Transverse colon (tissue), 4 donors: ENCODE measurements around the gene HBE1. TPM values are rescaled to one million over a fixed set of nuclear protein-coding genes. Genes with fewer than 3 reads are reported as not detected.

Experiments
- DNase-seq: peaks from one replicate; pipeline ENCODE4 v3.0.0-alpha.2; 2019
- H3K27ac ChIP-seq, 4 donors: fragments of 200-600 bp; sonication (generic); 2 replicates each; pipeline ENCODE4 v1.5.1; 2016 to 2018; ENCODE audit warnings: inconsistent platforms in 4 of 4
- H3K27me3 ChIP-seq: fragments of 200-600 bp; sonication (generic); 2 replicates; pipeline ENCODE4 v1.5.1; 2017; ENCODE audit warnings: inconsistent platforms
- H3K36me3 ChIP-seq, 4 donors: fragments of 200-600 bp; sonication (generic); 2 replicates each; pipeline ENCODE4 v1.5.1; 2017 to 2019; ENCODE audit warnings: inconsistent platforms in 4 of 4
- H3K4me1 ChIP-seq, 4 donors: fragments of 200-600 bp; sonication (generic); 2 replicates each; pipeline ENCODE4 v1.5.1; 2017 to 2020; ENCODE audit warnings: inconsistent platforms in 4 of 4
- H3K4me3 ChIP-seq, 4 donors: fragments of 200-600 bp; sonication (generic); 1 replicate in 1 of 4; 2 replicates in 3 of 4; pipeline versions ENCODE4 v1.5.1 to v1.6.1; 2017 to 2019; ENCODE audit warnings: inconsistent platforms in 4 of 4
- H3K9me3 ChIP-seq, 2 donors: fragments of 200-600 bp; sonication (generic); 2 replicates each; pipeline ENCODE4 v1.5.1; 2017 to 2019; ENCODE audit warnings: inconsistent platforms in 2 of 2
- CTCF ChIP-seq, 5 experiments: fragments of 200-600 bp in 3 of 5; fragments of 450-650 bp in 2 of 5; sonication (generic) in 3 of 5; IDR thresholded peaks; 1 replicate in 2 of 5; 2 replicates in 3 of 5; pipeline ENCODE4 v1.5.1; 2016 to 2017; ENCODE audit warnings: antibody characterized with exemption in 5 of 5, inconsistent platforms in 3 of 5, mild to moderate bottlenecking in 2 of 5, moderate library complexity in 1 of 5
- EP300 ChIP-seq: sonication (generic); formaldehyde crosslinking; IDR thresholded peaks from one replicate; pipeline ENCODE4 v1.6.1; 2017; ENCODE audit warnings: antibody characterized with exemption, low read depth
- POLR2A ChIP-seq: fragments of 450-650 bp; IDR thresholded peaks from one replicate; pipeline ENCODE4 v1.6.1; 2016; ENCODE audit warnings: antibody characterized with exemption, mild to moderate bottlenecking, moderate library complexity
- POLR2AphosphoS5 ChIP-seq, 3 donors: sonication (generic); formaldehyde crosslinking; IDR thresholded peaks; one replicate each; pipeline ENCODE4 v1.6.1; 2016; ENCODE audit warnings: antibody characterized with exemption in 3 of 3
- WGBS, 2 donors: methylation state at CpG; one replicate each; pipeline ENCODE4 v1.1.5; 2018; ENCODE audit warnings: low coverage in 1 of 2; 5-methylcytosine and 5-hydroxymethylcytosine counted together
- in situ Hi-C, 4 donors: fragments of 200-750 bp; cut with MboI; loops; one replicate each; pipeline versions ENCODE4 v1.15.0 to v1.15.1; 2017; ENCODE audit warnings: low sequenced_read_pairs in 3 of 4, low pct_ligation_motif_present in 1 of 4, low pct_unique_long_range_greater_than_20kb in 1 of 4
- intact Hi-C: fragments of 100-400 bp; cut with DNase I; formaldehyde crosslinking; loops from one replicate; pipeline ENCODE4 v1.15.1; 2023; ENCODE audit warnings: low total_unique reads
- total RNA-seq, 4 donors: library from RNA; depleted of rRNA; stranded (reverse); fragments of >200 nt; gene quantifications; one replicate each; pipeline ENCODE4 v1.1.0, GENCODE V29; 2016

Gene HBE1
- total RNA-seq, 4 donors from 2014 or later: not detected

- Histone ChIP-seq H3K4me3 (no peak within 1 kb of the TSS), H3K27me3 (no peaks in the 10 kb centered on the region), H3K4me1 (no peaks in the 10 kb centered on the region), H3K9me3 (no peaks in the 10 kb centered on the region), H3K36me3 (no peaks in the 10 kb centered on the region), H3K27ac (no peak within 1 kb of the TSS)
- DNase-seq: no peak
- no peak for TF ChIP-seq CTCF (IDR thresholded peaks at IDR 0.05)
- TF ChIP-seq POLR2A: no peak
- TF ChIP-seq EP300: no peak
- no peak for TF ChIP-seq POLR2AphosphoS5 (IDR thresholded peaks at IDR 0.05)
- in situ Hi-C loops: no loop called here
- intact Hi-C loops: no loop called here
- WGBS, 2 donors: 50% methylated on average over 3 of the region's 3 CpGs; no CpG with 5 or more reads in 1 of the 2 donors
Measured at GRCh38 chr11:5226732-5227310, 42.9 kb downstream of the HBE1 start, which contains the start of gene HBB. Gene HBB, minus strand, starts transcription at chr11:5227071. Its CDS starts 50 bp downstream, at chr11:5227021.

GRCh38 chr11:5225480-5225871 lies 44.3 kb downstream of the HBE1 start:
- H3K27ac ChIP-seq: no peak overlapping the region
- 45 to 75% methylated on average over 1 to 2 of the region's 2 CpGs for WGBS, 2 donors
- DNase-seq: no peak
- intact Hi-C loops (no loop called here), in situ Hi-C loops (no loop called here)
- H3K4me3 ChIP-seq: no peak overlapping the region
- H3K27me3 ChIP-seq: no peaks in the 10 kb centered on the region
- H3K4me1 ChIP-seq: no peaks in the 10 kb centered on the region
- no peaks in the 10 kb centered on the region for H3K36me3 ChIP-seq
- TF ChIP-seq EP300 (no peak), POLR2AphosphoS5 (IDR thresholded peaks at IDR 0.05) (no peak), CTCF (IDR thresholded peaks at IDR 0.05) (no peak), POLR2A (no peak)
- H3K9me3 ChIP-seq: no peaks in the 10 kb centered on the region

- intact Hi-C loops: no loop called here
Measured at GRCh38 chr11:5224538-5225479, 44.9 kb downstream of the HBE1 start.

More at GRCh38 chr11:5224538-5225479, 44.9 kb downstream of the HBE1 start:
- no peaks in the 10 kb centered on the region for H3K27me3 ChIP-seq
- 73% methylated on average over 6 of the region's 6 CpGs; no CpG with 5 or more reads in 1 of the 2 donors for WGBS, 2 donors
- no peak overlapping the region for H3K27ac ChIP-seq
- no peaks in the 10 kb centered on the region for H3K9me3 ChIP-seq
- no peaks in the 10 kb centered on the region for H3K36me3 ChIP-seq
- in situ Hi-C loops: no loop called here
- DNase-seq: no peak
- H3K4me3 ChIP-seq: no peak overlapping the region
- TF ChIP-seq POLR2A (no peak), POLR2AphosphoS5 (IDR thresholded peaks at IDR 0.05) (no peak), CTCF (IDR thresholded peaks at IDR 0.05) (no peak), EP300 (no peak)
- no peaks in the 10 kb centered on the region for H3K4me1 ChIP-seq
